CD4-positive, alpha-beta T cell treated with Interleukin-4 for 1 hour (primary cell): Measurements from ENCODE around the gene CD48.

Experiments used
- DNase-seq, 2 donors: peaks; one replicate each; pipeline ENCODE4 v3.0.0-alpha.2; 2020 to 2022

Gene CD48

DNA sequence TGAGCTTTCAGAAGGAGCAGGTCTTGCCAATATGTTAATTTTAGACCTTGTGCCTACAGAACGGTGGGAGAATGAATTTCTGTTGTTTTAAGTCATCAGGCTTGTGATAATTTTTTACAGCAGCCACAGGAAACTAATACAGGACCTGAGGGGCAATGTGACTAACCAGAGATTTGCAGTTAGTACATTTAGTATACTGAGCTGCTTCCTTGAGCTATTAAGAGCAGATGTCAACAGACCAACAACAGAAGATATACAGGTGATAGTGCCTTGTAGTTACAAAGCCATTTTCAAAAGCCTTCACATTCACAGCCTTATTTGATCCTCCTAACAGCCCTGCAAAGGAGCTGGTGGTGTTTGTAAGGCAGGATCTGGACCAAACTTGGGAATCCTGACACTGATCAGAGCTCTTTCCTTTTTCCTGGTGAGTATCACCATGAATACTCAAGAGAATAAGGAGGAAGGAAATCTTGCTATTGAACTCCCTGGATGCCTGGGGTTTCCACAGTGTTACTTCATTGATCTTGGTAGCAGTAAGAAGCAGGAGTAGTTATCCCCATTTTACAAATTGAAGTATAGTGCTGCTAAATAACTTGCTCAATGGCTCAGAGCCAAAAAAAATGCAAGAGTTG lies 60.1 kb downstream of the CD48 start:
- DNase-seq = peak in 1 of 2 donors; percentile 6

DNA sequence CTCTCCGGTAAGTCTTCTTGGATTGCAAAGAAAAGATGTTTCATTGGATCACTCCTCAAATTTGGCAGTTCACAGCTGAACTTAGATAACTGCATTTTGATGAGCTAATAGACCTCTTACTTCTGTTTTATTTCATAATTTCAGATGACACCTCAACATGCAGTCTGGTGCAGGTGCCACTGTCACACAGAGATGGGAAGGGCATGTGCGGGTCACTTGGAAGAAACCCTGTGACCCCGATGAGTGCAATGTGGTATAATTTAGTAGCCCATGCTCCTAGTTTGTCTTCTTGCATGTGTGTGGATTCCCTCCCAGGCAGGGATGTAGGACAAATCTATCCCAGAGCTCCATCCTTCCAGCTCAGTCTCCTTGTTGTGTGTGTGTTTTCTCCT lies 64.3 kb downstream of the CD48 start:
- DNase-seq = no peak

DNA sequence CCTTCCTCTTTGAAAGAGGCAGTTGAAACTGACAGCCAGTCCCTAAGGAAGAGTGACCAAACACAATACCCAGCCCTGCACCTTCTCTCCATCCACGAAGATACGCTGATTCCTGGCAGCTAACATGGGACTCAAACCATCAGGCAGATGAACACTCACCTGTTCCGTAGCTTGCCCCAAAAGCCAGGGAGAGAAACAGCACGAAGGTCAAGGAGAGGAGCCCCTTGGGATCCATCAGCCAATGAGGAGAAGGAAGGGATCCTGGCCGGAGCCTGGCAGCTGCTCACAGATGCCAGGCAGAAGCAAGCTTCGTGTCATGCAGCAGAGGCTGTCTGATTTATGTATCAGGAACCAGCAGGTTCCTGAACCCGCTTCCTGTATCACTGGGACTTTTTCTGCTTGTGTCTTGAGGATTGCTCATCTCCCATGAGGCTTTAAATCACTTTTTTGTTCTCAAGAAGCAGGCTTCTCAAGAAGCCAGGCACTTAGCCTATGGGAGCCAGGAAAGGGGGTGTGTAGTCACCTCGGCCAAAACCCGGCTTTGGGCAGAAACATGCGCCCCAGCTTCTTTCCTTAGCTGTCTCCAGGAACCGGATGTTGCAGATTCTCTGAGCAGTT lies 64.8 kb downstream of the CD48 start, which contains the start of gene SLAMF1:
SLAMF1 (minus strand) TSS at position 334 of the 618 bp plus-strand sequence; CDS start at position 235, 99 bp downstream.
- DNase-seq = peak; percentile 65 to 69

DNA sequence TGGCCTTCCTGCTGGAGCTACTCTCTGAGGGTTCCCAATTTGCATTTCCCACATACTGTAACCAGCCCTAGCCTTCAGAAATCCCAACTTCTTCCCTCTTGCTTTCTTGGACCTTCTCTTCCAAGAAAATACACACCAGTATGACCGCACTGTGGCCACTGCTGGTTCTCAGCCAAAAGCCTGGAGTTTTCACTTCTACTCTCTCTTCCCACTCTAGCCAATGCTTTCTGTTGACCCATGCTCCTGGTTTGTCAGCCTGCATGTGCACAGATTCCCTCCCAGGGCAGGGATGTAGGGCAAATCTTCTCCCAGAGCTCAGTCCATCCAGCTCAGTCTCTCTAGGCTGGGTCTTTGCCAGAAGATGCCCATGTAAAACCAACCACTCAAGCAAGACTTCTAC lies 65.4 kb downstream of the CD48 start:
- no peak for DNase-seq

DNA sequence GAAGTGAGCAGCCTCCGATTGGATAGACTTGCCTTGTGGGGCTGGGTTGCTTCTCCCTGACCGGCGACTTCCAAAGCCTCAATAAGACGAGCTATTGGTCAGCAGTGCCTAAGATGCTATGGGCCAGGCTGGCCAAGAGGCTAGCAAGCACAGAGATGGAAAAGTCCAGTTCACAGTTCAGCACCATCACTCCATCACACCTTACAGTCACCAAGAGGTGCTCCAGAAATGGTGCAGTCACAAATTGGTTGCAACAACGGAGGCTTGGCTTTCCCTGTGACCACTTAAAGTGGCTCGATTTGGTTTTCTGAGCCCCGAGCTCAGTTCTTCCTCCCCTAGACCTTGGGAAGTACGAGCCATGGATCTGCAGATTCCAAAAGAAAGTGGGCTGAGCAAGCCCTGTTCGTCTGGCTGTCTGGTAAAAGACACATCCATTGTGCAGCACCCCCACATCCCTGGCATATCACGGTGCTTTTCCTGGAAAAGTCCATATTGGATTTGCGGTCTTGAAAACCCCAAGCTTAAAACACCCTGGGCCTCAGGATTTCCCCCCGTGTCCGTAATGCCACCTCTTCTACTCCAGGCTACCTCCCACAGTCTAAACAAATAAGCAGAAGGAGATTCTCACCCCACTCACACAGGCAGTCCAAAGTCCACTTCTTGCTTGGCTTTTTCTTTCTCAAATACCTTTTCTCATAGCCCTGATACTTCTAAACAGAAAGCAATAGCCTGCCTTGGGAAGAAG lies 66.1 kb downstream of the CD48 start:
- peak in 1 of 2 donors; percentile 19 for DNase-seq

DNA sequence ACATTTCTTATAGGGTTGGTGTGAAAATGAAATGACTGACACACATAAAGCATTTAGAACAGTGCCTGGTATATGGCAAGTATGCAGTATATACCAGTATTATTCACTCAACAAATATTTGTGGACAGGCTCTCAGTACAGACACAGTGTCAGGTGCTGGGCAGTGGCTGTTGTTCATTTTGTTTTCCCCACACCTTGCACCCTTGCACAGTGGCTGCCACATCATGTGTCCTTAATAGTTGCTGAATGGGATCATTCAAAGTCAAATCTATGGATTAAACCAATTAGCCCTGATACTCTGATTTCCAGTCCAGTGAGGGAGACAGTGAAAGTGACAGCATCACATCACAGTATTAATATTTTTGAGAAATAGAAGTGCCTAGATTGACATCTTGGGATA lies 67.2 kb downstream of the CD48 start:
- no peak for DNase-seq

DNA sequence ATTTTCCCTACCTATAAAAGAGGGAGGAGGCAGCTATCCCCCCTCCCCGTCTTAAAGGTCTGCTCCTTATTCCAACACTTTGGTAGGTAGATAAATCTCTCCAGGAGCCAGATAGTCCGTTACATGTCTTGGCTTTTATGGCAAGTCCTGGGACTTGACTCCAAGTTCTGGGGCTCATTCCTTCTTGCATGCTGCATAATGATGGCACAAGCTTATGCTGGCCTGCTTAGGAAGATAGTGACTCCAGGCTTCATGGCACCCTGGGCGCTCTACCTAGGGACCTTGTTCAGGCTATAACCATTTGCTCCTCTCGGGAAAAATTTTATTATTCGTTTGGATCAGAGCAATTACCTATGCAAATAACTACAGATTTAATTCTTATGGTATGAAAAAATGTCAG lies 68.5 kb downstream of the CD48 start:
- DNase-seq = peak in 1 of 2 donors; percentile 10

DNA sequence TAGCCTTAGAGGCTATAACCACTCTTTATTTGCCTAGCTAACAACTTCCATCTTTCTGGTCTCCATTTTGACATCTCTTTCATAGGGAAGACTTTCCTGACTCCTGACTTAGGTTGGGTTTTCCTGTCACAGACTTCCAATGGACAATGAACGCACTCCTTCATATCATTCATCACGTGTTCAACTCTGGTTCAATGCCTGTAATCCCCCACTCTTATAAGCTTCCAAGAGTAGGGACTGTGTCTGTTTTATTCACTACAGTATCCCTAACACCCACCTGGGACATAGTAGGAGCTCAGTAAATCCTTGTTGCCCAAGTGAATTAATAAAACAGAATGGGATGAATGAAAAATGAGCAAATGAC lies 69.4 kb downstream of the CD48 start:
- DNase-seq = no peak

DNA sequence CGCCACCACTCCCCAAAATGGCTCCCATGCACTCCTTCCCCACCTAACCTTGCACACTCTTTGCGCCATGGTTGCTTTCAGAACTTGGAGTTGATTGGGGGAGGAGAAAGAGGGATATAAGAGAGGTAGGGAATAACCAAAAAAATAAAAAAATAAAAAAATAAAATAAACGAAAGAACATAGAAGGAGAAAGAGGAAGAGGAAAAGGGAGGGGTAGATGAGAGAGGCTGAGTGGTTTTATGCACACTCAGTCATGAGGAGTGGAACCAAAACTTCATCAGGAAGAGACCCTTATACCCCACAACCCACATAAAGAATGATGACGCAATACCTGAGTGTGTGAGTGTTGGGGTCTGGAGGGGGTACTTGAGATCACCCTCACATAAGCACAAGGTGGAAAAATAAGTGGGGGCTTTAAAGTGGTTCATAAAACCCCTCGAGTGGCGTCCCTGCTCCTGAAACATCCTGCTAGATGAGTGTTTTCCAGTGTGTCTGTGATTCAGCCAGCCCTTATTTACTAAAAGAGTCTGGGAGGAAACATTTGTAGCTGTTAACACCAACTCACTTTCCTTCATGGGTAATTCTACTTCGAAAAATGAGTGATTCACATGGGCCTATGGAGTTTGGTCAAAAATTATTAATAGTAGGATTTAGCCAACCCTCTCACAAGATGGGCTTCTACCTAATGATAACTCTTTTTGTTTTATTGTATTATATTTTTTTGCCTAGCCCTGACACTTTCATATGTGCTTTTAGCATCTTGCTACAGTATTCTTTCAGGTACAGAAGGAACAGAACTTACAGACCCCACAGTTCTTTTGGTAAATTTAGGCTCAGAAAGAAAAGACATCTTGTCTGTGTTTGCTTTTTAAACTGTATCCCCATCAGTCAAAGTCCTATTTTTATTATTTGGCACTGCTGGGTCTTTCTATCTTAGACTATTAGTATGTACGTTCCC lies 70.0 kb downstream of the CD48 start:
- peak in 1 of 2 donors; percentile 50 for DNase-seq

DNA sequence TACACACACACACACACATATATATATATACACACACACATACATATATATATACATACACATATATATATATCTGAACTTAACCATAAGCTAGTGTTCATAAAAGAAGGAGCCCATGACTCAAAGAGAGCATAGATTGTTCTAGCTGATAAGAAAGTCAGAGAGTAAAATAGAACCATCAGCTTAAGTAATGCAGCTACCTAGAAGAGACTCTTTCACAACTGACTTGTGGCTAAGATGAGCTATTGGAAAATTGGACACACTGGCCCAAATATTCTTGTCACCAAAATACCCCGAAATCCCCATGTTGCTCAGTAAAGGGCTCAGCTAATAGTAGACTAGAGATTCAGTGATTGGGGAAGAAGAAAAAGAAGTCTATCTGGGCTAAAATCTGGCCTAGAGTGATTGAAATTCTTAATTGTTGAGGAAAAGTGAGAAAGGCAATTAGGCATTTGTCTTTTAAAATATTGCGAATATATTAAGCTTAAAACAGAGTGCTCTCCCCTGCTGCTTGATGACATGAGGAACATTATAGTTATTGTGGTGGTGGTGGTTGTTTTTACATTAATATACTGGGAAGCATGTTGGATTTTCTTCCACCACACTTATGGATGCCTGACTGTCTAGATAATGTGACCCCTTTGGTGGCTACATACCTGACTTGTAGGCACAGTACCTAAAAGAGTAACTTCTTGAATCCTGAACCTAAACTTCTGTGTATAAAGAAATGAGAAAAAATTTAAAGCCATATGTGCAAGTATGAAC lies 71.1 kb downstream of the CD48 start:
- peak in 1 of 2 donors; percentile 67 for DNase-seq

DNA sequence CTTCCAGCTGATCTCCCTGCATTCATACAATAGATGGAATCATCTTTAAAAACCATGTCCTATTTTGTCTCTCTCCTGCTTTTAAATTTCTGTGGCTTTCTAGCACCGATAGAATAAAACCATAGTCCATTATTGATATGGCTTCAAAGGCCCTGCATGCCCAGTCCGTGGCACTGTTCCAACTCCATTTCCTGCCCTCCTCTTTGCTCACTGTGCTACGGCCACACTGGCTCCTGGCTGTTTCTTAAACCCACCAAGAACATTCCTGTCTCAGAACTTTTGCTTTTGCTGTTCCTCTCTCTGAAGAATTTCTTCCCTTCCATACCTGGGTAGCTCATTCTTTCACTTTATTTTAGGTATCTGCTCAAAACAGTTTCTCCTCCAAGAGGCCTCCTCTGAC lies 72.0 kb downstream of the CD48 start:
- peak in 1 of 2 donors; percentile 39 for DNase-seq

DNA sequence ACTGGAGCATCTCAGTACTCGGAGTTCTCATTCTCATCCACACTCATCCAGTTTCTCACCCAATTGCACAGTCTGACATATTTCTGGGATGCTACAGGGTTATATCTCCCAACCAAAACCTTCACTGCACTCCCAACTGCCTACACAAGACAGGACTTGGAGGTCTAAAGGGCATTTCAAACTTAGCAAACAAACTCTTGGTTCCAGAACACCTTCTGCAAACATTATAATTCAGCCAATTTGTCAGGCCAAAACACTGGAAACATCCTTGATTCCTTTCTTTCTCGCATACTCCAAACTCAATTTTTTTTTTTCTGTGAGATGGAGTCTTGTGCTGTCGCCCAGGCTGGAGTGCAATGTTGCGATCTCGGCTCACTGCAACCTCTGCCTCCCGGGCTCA lies 72.7 kb downstream of the CD48 start:
- no peak for DNase-seq

DNA sequence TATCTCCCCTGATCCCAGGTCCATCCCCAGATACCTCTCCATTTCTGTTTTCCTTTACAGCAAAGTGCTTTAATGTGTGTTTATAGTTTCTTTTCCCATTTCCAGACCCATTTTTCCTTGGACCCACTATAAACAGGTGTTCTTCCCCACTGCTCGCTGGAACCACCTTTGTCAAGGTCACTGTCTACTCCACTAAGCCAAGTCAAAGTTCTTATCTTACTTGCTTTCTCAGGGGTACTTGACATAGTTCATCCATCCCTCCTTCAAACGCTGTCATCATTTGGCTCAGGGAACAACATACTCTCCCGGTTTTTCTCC lies 73.1 kb downstream of the CD48 start:
- DNase-seq = no peak

DNA sequence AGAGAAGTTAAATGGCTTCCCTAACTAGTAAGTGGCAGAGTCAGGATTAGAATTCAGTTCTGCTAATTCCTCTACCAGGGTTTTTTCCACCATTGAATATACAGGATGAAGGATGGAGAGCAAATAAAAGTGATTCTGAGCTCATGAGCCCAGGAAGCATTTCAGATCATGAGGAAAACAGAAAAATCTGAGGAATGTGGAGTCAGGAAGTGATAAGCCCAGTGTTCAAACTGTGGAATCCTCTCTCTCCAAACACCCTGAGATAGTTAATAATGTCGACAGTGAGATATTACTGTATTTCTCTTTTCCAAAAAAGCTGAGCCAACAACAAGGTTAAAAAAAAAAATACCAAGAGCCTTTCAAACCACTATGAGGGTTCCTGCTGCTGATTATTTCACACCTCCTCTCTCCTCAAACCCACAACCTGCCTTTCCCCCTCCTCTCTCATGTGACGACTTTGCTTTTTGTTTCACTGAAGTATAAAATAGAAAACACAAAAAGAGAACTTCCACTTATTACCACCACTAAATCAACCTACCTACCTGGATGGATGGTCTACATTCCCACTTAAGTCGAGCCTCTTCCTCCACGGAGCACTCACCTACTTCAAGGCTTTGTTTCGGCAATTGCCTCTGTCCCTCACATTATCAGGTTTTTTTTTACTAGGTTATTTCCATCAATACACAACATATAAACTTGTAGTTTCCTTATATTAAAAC lies 73.6 kb downstream of the CD48 start:
- peak; percentile 64 to 87 for DNase-seq

DNA sequence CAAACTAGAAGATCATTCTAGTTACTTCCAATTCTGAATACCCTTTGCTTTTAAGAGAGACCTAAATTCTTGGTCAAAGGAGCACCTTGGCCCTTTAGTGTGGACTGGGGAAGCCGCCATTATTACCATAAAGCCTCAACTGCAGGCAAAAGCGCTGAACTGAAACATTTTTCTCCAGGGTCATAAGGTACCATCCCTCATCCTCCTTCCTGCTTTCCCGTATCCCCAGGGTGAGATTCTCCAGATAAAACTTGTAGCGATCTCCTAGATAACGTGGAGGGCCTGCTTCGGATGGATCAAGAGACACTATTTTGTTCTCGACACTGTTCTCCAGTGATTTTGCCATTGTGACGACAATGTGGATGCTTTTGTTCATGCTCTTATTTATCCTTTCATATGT lies 74.6 kb downstream of the CD48 start:
- DNase-seq = no peak

DNA sequence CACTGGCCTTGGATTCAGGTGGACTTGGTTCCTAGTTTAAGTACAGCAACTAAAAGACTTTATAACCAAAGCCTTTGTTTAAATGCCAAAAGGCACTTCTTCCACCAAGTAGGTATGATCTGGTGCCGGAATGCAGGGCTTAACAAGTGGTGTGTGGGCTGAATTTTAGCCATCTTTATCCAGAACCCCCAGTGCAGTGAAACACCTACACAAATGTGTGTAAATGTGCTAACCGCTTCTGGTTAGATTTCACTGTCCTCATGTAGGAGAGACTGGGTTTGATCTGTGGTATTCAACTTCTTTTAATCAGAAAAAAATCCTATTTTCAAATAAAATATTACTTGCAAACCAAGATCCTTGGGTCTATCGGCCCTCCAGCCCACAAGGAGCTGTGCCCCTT lies 75.1 kb downstream of the CD48 start:
- no peak for DNase-seq

DNA sequence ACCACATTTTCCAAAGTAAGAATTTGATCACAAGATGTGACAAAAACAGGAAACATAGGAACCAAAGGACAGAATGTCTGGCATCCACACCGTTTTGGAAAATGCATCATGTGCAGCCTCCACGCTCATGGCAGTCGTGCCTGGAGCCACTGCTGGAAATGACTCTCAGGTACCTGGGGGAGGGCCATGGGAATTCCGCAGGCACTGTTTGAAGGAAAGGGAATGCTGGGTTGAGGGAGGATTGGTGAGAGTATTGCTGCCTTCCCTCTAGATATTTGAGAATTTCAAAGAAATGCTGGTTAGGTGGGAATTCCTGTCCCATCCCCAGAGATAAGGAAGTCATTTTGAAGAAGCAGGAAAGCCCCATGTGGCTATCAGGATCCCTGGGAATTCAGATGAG lies 75.5 kb downstream of the CD48 start:
- no peak for DNase-seq

DNA sequence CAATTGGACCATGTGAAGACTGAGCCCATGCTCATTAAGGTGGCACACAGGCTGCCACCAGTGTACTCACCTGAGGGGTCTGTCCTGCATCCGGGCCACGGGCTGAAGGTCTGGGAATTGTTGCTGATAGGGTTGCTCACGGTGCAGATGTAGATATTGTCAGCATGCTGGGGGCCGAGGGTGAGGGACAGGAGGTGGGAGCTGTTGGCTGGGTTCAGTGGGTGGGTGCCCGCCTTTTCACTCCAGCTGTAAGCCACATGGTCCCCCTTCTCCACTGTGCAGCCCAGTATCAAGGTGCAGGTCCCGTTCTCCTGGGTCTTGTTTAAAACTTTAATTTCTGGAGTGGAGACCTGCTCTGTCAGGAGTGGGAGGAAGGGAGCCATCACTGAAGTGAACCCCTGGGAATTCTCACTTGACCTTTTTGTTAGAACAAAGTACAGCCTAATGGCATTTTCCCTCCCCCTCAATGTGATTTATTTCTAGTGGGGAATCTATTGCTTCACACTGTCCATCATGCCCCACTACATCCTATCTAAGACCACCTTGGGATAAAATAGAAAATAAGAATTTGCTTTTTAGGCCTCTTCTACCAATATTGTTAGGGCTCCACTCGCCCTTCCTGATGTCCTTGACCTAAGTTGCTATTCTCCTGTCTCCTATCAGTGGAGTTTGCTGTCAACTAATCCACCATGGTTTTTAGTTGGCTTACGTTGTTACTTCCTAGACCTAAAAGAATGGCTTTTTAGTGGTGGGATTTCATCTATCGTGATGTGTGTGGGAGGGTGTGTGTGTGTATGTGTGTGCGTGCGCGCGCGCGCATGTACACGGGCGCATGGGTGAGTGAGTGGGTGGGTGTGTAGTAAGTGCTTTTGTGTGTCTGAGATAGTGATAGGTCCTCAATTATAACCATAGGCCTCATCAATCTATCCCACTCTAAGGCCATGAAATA lies 76.8 kb downstream of the CD48 start:
- no peak for DNase-seq

DNA sequence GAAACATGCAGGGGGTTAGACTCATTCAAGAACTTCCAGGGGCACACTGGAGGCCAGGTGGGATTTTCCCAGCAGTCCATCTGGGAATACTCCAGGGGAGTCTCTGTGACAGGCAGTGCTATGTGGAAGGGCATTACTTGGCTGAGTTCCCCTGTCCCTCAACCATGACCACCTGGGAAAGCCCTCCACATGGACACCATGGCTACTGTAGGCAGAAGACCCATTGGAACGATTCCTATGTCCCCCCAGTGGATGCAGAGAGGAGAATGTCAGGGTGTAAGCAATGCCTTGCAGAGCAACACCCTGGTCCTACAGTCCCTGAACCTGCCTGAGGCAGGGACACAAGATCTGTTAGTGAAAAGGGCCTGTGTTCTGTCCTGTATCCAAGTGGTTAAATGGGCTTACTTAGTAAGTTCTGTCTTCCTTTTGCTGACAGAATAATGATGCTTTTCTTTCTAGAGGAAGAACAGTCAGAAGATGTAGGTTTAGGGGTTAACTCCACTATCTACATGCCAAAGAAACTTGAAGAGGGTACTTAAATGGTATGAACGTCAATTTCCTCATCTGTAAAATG lies 78.2 kb downstream of the CD48 start:
- no peak for DNase-seq

DNA sequence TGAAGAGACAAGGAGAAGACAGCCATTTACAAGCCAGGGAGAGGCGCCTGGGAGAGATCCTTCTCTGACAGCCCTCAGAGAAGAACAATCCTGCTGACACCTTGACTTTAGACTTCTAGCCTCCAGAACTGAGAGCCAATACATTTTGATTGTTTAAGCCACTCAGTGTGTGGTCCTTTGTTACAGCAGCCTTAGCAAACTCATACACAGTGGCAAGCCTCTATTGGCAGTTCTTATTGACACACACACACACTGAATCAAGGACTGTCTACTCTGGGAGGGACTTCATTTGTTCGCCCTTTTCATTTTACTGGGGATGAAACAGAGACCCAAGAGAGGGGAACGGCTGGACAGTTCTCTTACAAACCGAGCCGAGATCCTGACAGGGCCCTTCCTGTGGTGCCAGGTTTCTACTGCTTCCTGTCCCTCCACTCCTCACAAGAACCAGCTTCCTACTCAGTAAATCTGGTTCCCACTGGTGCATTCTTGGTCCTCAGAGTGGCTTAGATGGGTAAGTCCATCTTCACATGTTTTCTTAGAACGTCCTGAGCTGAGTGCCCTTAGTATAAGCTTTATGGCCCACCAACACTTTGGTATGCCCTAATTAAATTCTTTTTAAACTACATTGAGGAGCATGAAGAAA lies 79.5 kb downstream of the CD48 start:
- DNase-seq = no peak
